Measurements from ENCODE around the gene C4BPB.

DNA sequence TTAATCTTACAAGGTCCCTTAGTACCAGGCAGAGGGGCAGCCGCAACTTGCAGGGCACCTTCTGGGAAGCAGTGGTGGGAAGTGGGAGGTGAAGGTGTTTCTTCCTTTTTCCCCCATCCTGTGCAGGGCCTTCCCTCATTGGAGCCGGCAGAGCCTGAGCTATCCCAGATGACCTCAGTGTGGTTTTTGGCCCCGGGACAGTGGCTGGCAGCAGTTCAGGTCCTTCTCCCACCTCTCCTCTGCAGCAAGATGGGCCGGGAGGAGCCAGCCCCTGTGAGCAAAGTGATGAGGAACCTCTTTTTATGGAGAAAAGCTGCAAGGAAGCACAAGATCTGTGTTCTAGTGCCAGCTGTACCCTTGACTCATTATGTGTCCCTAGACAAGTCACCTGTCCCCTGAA lies 28.8 kb upstream of the C4BPB start:
- TF ChIP-seq ZNF274 (IDR thresholded peaks at IDR 0.05; ENCODE audit: low read depth, low read length) (no peak), YY1 (IDR thresholded peaks at IDR 0.05; ENCODE audit: insufficient read depth, insufficient read length) (no peak), SUZ12 (IDR thresholded peaks at IDR 0.05; ENCODE audit: extremely low read depth, insufficient read depth, insufficient read length) (no peak)
